ENCODE measurements around the gene RAMAC.
"Not testable (repeated sequence)": the region's sequence is repeated elsewhere in the genome, so short reads cannot be mapped to it uniquely, and the experiment has no call there.

The RAMAC gene

GRCh38 chr15:83016906-83017305, 30.9 kb downstream of the RAMAC start:
- no peak for DNase-seq

DNA sequence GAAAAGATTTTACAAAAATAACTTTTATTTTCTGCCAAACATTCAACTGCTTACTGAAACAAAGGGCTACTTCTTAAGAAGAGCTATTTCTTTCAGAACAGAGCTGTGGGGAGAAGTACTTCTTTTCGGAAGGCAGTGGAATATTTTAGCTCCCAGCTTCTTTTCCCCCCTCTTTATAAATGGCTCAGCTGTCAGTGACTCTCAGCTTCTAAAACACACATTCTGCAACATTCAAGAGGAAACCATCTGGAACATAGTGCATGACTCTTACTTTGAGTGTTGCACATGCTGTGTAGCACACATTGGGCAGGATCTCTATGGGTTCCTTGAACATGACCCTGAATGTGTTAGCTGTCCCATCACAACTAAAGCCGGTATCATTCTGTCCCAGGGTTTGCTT, 32.4 kb downstream of the RAMAC start:
- DNase-seq, result no peak

DNA sequence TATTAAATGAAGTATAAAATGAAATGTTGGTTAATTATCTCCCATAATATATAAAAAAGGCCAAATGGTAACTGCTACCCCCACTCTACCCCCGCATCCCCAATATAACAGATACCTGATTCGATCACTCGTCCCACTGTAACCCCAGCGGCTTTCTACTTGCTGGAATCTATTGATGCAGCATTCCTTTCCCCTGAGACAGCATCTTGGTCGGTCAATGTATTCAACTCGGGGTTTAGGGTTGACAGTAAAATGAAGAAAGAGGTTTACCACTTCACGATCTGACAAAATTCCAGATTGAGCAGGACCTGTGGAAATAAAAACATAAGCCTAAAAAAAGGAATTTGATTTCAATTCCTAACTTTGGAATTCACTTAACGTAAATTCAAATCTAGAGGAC, 44.0 kb downstream of the RAMAC start:
- no peak for DNase-seq

GRCh38 chr15:83031234-83031633, 45.2 kb downstream of the RAMAC start:
- not testable (repeated sequence) for DNase-seq

- no peak for DNase-seq
Observed at GRCh38 chr15:83036253-83036652, 50.2 kb downstream of the RAMAC start.

DNA sequence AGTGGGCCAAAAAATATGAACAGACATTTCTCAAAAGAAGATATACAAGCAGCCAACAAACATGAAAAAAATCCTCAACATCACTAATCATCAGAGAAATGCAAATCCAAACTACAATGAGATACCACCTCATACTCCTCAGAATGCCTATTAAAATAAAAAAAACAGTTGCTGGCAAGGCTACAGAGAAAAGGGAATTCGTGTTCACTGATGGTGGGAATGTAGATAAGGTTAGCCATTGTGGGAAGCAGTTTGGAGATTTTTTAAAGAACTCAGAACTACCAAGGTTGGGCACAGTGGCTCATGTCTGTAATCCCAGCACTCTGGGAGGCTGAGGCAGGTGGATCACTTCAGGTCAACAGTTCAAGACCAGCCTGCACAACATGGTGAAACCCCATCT, 53.2 kb downstream of the RAMAC start:
- no peak for DNase-seq
